Astrocyte (in vitro differentiated cells and primary cell): ENCODE data around the gene POU6F2. TPM values are rescaled to one million over a fixed set of nuclear protein-coding genes. Genes with fewer than 3 reads are reported as not detected.

ENCODE experiments used
- DNase-seq: peaks from one replicate; pipeline ENCODE4 v3.0.0-alpha.2; 2010; ENCODE audit warnings: low read depth
- FAIRE-seq: peaks from 2 replicates; lab custom pipeline; 2011; peaks lifted over from hg19 to GRCh38; lab: Jason Lieb, UNC
- H2AFZ ChIP-seq: 2 replicates; pipeline ENCODE4 v1.6.0; 2012; ENCODE audit warnings: low read depth, low read length, inconsistent platforms
- H3K27ac ChIP-seq: 2 replicates; pipeline ENCODE4 v1.5.1; 2011; ENCODE audit warnings: low read depth, low read length, inconsistent platforms
- H3K27me3 ChIP-seq: 2 replicates; pipeline ENCODE4 v1.6.0; 2011; ENCODE audit warnings: low read length, inconsistent platforms; ENCODE audit not compliant: insufficient read depth
- H3K36me3 ChIP-seq: 2 replicates; pipeline ENCODE4 v1.5.1; 2011; ENCODE audit warnings: low read length, inconsistent platforms; ENCODE audit not compliant: insufficient read depth
- H3K4me1 ChIP-seq: 2 replicates; pipeline ENCODE4 v1.5.1; 2011; ENCODE audit warnings: low read length, inconsistent platforms; ENCODE audit not compliant: insufficient read depth
- H3K4me2 ChIP-seq: 2 replicates; pipeline ENCODE4 v1.6.0; 2012; ENCODE audit warnings: low read length, inconsistent platforms
- H3K4me3 ChIP-seq: 2 replicates; pipeline ENCODE4 v1.5.1; 2011; ENCODE audit warnings: low read depth, mild to moderate bottlenecking, low read length, inconsistent platforms; ENCODE audit not compliant: insufficient read depth
- H3K79me2 ChIP-seq: 2 replicates; pipeline ENCODE4 v1.6.0; 2012; ENCODE audit warnings: mild to moderate bottlenecking, low read length, inconsistent platforms; ENCODE audit not compliant: insufficient read depth
- H3K9ac ChIP-seq: 2 replicates; pipeline ENCODE4 v1.6.0; 2012; ENCODE audit warnings: mild to moderate bottlenecking, low read length, inconsistent platforms
- H3K9me3 ChIP-seq: 2 replicates; pipeline ENCODE4 v1.5.1; 2012; ENCODE audit warnings: low read depth, mild to moderate bottlenecking, low read length, inconsistent platforms; ENCODE audit not compliant: insufficient read depth
- H4K20me1 ChIP-seq: 2 replicates; pipeline ENCODE4 v1.6.0; 2012; ENCODE audit warnings: low read length, inconsistent platforms; ENCODE audit not compliant: insufficient read depth
- H3K27ac Mint-ChIP-seq: one replicate; pipeline ENCODE4 v1.8.0; 2021; ENCODE audit warnings: mild to moderate bottlenecking, mixed read lengths; ENCODE audit not compliant: unreplicated experiment
- H3K27me3 Mint-ChIP-seq: one replicate; pipeline ENCODE4 v1.8.0; 2021; ENCODE audit warnings: low read depth, mixed read lengths; ENCODE audit not compliant: unreplicated experiment
- H3K36me3 Mint-ChIP-seq: one replicate; pipeline ENCODE4 v1.8.0; 2021; ENCODE audit warnings: low read depth, mixed read lengths; ENCODE audit not compliant: unreplicated experiment
- H3K4me1 Mint-ChIP-seq: one replicate; pipeline ENCODE4 v1.8.0; 2021; ENCODE audit warnings: low read depth, mixed read lengths; ENCODE audit not compliant: unreplicated experiment
- H3K4me3 Mint-ChIP-seq: one replicate; pipeline ENCODE4 v1.8.0; 2021; ENCODE audit warnings: mild to moderate bottlenecking, moderate library complexity, mixed read lengths; ENCODE audit not compliant: unreplicated experiment
- H3K9me3 Mint-ChIP-seq: one replicate; pipeline ENCODE4 v1.8.0; 2021; ENCODE audit warnings: mild to moderate bottlenecking, mixed read lengths; ENCODE audit not compliant: unreplicated experiment
- EZH2 ChIP-seq: IDR thresholded peaks from 2 replicates; pipeline ENCODE4 v1.6.1; 2012; ENCODE audit warnings: mild to moderate bottlenecking, low read length, inconsistent platforms; ENCODE audit not compliant: insufficient read depth
- total RNA-seq: library from RNA; stranded (reverse); gene quantifications from 2 replicates; pipeline ENCODE4 v1.2.1, GENCODE V29; 2021
- TF ChIP-seq, protein P1 (sequence below): IDR thresholded peaks from 2 replicates; pipeline ENCODE4 v1.5.1; 2011; ENCODE audit warnings: low read depth, mild to moderate bottlenecking, inconsistent platforms, low read length, moderate library complexity; ENCODE audit not compliant: insufficient read depth

Gene POU6F2
- total RNA-seq, 1 donor from 2014 or later: 0.45 TPM

- no peaks in the 10 kb centered on the region for H3K36me3 Mint-ChIP-seq
- no peak for DNase-seq
- H3K4me2 ChIP-seq: no peak overlapping the region
- TF ChIP-seq EZH2: no peak
- TF ChIP-seq, protein P1, sequence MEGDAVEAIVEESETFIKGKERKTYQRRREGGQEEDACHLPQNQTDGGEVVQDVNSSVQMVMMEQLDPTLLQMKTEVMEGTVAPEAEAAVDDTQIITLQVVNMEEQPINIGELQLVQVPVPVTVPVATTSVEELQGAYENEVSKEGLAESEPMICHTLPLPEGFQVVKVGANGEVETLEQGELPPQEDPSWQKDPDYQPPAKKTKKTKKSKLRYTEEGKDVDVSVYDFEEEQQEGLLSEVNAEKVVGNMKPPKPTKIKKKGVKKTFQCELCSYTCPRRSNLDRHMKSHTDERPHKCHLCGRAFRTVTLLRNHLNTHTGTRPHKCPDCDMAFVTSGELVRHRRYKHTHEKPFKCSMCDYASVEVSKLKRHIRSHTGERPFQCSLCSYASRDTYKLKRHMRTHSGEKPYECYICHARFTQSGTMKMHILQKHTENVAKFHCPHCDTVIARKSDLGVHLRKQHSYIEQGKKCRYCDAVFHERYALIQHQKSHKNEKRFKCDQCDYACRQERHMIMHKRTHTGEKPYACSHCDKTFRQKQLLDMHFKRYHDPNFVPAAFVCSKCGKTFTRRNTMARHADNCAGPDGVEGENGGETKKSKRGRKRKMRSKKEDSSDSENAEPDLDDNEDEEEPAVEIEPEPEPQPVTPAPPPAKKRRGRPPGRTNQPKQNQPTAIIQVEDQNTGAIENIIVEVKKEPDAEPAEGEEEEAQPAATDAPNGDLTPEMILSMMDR: no peak
- no peak overlapping the region for H3K27ac Mint-ChIP-seq
- peaks cover 2% of the 10 kb centered on the region for H3K27me3 Mint-ChIP-seq
- H3K27me3 ChIP-seq: no peaks in the 10 kb centered on the region
- peaks cover 1% of the 10 kb centered on the region for H3K9me3 Mint-ChIP-seq
- H3K4me3 ChIP-seq: no peak overlapping the region
- no peak for FAIRE-seq
- no peak overlapping the region for H3K4me3 Mint-ChIP-seq
- H3K36me3 ChIP-seq: no peaks in the 10 kb centered on the region
- H4K20me1 ChIP-seq: no peaks in the 10 kb centered on the region
- H3K27ac ChIP-seq: no peak overlapping the region
- peaks cover 17% of the 10 kb centered on the region for H3K4me1 Mint-ChIP-seq
- H3K4me1 ChIP-seq: no peaks in the 10 kb centered on the region
- no peaks in the 10 kb centered on the region for H3K9me3 ChIP-seq
- no peak overlapping the region for H2AFZ ChIP-seq
- H3K79me2 ChIP-seq: no peaks in the 10 kb centered on the region
- no peak overlapping the region for H3K9ac ChIP-seq
Measured at GRCh38 chr7:39197831-39198230, 220.1 kb downstream of the POU6F2 start.

GRCh38 chr7:39198556-39198955 is 220.8 kb downstream of the POU6F2 start:
- no peak for DNase-seq
- peaks cover 1% of the 10 kb centered on the region for H3K9me3 Mint-ChIP-seq
- peaks cover 2% of the 10 kb centered on the region for H3K27me3 Mint-ChIP-seq
- Histone ChIP-seq H3K36me3 (no peaks in the 10 kb centered on the region), H3K79me2 (no peaks in the 10 kb centered on the region), H3K4me2 (no peak overlapping the region), H2AFZ (no peak overlapping the region), H3K9me3 (no peaks in the 10 kb centered on the region), H3K27ac (no peak overlapping the region), H3K4me3 (no peak overlapping the region), H4K20me1 (no peaks in the 10 kb centered on the region), H3K4me1 (no peaks in the 10 kb centered on the region), H3K9ac (no peak overlapping the region), H3K27me3 (no peaks in the 10 kb centered on the region)
- no peak overlapping the region for H3K4me3 Mint-ChIP-seq
- H3K27ac Mint-ChIP-seq: no peak overlapping the region
- peaks cover 17% of the 10 kb centered on the region for H3K4me1 Mint-ChIP-seq
- FAIRE-seq: no peak
- no peaks in the 10 kb centered on the region for H3K36me3 Mint-ChIP-seq
- TF ChIP-seq, protein P1: no peak
- TF ChIP-seq EZH2: no peak

DNA sequence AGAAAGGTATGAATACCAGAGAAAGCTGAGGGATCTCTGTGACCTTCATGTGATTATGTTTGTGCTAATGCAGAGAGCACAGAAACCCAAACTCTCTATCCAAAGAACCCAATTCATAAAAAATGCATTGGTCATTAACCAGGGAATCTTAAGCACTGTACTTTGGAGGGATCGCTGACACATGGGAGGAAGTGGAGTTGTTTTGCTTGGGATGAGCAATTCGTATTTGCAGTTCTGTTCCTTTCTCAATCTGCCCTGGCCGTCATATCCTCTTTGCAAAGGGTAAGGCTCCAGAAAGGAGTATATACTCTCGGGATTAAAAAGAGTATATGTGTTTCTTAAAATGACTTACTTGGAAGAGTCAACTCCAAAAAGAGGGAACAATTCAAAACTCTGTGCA is 221.3 kb downstream of the POU6F2 start:
- Histone ChIP-seq H3K4me3 (no peak overlapping the region), H3K9ac (no peak overlapping the region), H3K79me2 (no peaks in the 10 kb centered on the region), H3K4me1 (no peaks in the 10 kb centered on the region), H4K20me1 (no peaks in the 10 kb centered on the region), H3K27me3 (no peaks in the 10 kb centered on the region), H3K36me3 (no peaks in the 10 kb centered on the region), H2AFZ (no peak overlapping the region), H3K9me3 (no peaks in the 10 kb centered on the region), H3K27ac (no peak overlapping the region), H3K4me2 (no peak overlapping the region)
- H3K4me1 Mint-ChIP-seq: peaks cover 17% of the 10 kb centered on the region
- H3K4me3 Mint-ChIP-seq: no peak overlapping the region
- H3K27ac Mint-ChIP-seq: no peak overlapping the region
- FAIRE-seq: no peak
- no peak for DNase-seq
- TF ChIP-seq, protein P1: no peak
- TF ChIP-seq EZH2: no peak
- H3K27me3 Mint-ChIP-seq: peaks cover 2% of the 10 kb centered on the region
- H3K36me3 Mint-ChIP-seq: no peaks in the 10 kb centered on the region
- H3K9me3 Mint-ChIP-seq: peaks cover 1% of the 10 kb centered on the region
